GM12891 (cell line): ENCODE measurements around the gene GCSH.

ENCODE experiments used
- DNase-seq: peaks from one replicate; pipeline ENCODE4 v3.0.0; 2011; ENCODE audit warnings: low spot score; ENCODE audit not compliant: insufficient read length
- FAIRE-seq: peaks from 2 replicates; lab custom pipeline; 2011; peaks lifted over from hg19 to GRCh38; lab: Jason Lieb, UNC
- PAX5 ChIP-seq: IDR thresholded peaks from 2 replicates; pipeline ENCODE4 v1.6.1; 2011; ENCODE audit warnings: low read length, moderate library complexity, mild to moderate bottlenecking; ENCODE audit not compliant: insufficient read depth, severe bottlenecking
- POLR2A ChIP-seq: IDR thresholded peaks from 2 replicates; pipeline ENCODE4 v1.6.1; 2011; ENCODE audit warnings: low read depth, low read length, control low read depth
- POLR2AphosphoS5 ChIP-seq: IDR thresholded peaks from 2 replicates; pipeline ENCODE4 v1.6.1; 2011; ENCODE audit warnings: low read depth, low read length, control low read depth
- POU2F2 ChIP-seq: IDR thresholded peaks from 2 replicates; pipeline ENCODE4 v1.6.1; 2011; ENCODE audit warnings: low read depth, mild to moderate bottlenecking, control low read depth, low read length, moderate library complexity
- SPI1 ChIP-seq: IDR thresholded peaks from 2 replicates; pipeline ENCODE4 v1.6.1; 2011; ENCODE audit warnings: low read depth, low read length, control low read depth
- TAF1 ChIP-seq: IDR thresholded peaks from 2 replicates; pipeline ENCODE4 v1.6.1; 2011; ENCODE audit warnings: low read depth, low read length, control low read depth

GCSH gene

DNA sequence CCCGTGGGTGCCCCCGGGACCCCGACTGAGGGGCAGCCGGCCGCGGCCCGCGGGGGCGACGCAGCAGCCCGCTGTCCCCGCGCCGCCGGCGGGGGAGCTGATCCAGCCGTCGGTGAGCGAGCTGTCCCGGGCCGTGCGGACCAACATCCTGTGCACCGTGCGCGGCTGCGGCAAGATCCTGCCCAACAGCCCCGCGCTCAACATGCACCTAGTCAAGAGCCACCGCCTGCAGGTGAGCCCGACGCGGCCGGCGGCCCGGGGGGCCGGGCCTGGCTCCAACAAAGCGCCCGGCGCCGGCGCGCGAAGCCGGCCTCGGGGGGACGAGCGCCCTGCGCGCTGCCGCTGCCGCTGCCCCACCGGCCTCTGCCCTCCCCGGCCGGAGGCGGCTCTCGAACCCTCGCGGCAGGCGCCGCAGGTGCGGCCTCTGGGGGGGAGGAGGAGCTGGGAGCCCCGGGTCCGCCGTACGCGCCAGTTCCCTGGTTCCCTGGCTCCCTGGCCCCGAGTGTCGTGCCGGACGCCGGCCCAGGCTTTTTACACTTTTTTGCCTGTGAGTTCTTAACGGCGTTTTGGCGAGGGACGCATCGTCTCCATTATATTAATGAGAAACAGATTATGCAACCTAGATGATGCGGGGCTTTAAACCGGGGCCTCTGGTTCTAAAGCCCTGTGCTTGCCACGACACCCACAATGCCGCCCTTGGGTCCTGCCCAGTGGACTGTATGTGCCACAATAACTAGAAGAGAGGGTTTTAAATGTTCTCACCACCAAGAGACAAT lies 60.0 kb downstream of the GCSH start:
- no peak for TF ChIP-seq POLR2A
- TF ChIP-seq TAF1: no peak
- TF ChIP-seq POU2F2: no peak
- TF ChIP-seq POLR2AphosphoS5: no peak
- no peak for TF ChIP-seq SPI1
- no peak for TF ChIP-seq PAX5
- DNase-seq (peak; percentile 52), FAIRE-seq (peak; percentile 41)

- DNase-seq (peak; percentile 95), FAIRE-seq (peak; percentile 90)
- TF ChIP-seq TAF1: peak; percentile 48; the same call in 1 of the 2 replicates
- TF ChIP-seq POU2F2: no peak
- TF ChIP-seq POLR2AphosphoS5: no peak
- TF ChIP-seq SPI1: no peak
- peak; percentile 13 for TF ChIP-seq PAX5
- no peak for TF ChIP-seq POLR2A
Observed at GRCh38 chr16:81035398-81035974, 60.7 kb downstream of the GCSH start, which contains the start of gene ATMIN. TSS of gene ATMIN (plus strand) at chr16:81035842. CDS start at chr16:81035871, 29 bp downstream.
